ENCODE results near the gene SNAP25.

The SNAP25 gene

DNA sequence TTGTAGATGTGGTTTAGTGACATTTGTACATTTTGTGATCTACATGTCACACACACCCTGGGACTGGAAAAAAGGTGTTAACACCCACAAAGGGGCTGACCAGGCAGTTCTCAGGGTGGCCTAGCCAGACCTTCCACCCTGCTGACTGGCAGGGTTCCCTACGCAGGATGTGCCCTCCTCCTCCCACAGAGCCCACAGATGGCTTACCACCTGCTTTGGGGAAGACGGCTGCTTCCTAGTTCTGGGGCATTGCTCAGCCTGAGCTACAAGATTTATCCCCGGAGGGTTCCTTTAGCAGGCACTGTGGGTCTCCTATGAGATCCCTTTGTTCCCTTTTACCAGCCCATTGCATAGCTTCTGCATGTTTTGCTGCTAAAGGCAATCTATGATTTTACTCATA is 35.1 kb downstream of the SNAP25 start:
- Histone ChIP-seq H3K9me3 (ENCODE audit: control insufficient read depth, insufficient read depth, low read length) (no peaks in the 10 kb centered on the region), H3K79me2 (ENCODE audit: control insufficient read depth, low read length) (no peaks in the 10 kb centered on the region), H3K9me2 (replicated peaks; ENCODE audit: control insufficient read depth, low read length) (no peaks in the 10 kb centered on the region), H3F3A (ENCODE audit: control insufficient read depth, insufficient read depth) (no peaks in the 10 kb centered on the region), H3K36me3 (ENCODE audit: control insufficient read depth, low read length) (no peaks in the 10 kb centered on the region), H3K4me3 (ENCODE audit: low read length) (no peak overlapping the region), H3K27ac (ENCODE audit: low read depth, low read length) (no peak overlapping the region), H3K27me3 (ENCODE audit: control insufficient read depth, low read length) (no peaks in the 10 kb centered on the region), H3K4me1 (ENCODE audit: control insufficient read depth, low read length) (no peaks in the 10 kb centered on the region), H4K20me1 (ENCODE audit: control insufficient read depth, insufficient read depth, low read depth, low read length) (no peaks in the 10 kb centered on the region), H3K4me2 (ENCODE audit: low read length) (no peak overlapping the region)
- TF ChIP-seq EZH2phosphoT487 (IDR thresholded peaks at IDR 0.05; ENCODE audit: borderline replicate concordance, low read length), result no peak
- TF ChIP-seq, protein P1, sequence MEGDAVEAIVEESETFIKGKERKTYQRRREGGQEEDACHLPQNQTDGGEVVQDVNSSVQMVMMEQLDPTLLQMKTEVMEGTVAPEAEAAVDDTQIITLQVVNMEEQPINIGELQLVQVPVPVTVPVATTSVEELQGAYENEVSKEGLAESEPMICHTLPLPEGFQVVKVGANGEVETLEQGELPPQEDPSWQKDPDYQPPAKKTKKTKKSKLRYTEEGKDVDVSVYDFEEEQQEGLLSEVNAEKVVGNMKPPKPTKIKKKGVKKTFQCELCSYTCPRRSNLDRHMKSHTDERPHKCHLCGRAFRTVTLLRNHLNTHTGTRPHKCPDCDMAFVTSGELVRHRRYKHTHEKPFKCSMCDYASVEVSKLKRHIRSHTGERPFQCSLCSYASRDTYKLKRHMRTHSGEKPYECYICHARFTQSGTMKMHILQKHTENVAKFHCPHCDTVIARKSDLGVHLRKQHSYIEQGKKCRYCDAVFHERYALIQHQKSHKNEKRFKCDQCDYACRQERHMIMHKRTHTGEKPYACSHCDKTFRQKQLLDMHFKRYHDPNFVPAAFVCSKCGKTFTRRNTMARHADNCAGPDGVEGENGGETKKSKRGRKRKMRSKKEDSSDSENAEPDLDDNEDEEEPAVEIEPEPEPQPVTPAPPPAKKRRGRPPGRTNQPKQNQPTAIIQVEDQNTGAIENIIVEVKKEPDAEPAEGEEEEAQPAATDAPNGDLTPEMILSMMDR (IDR thresholded peaks at IDR 0.05; ENCODE audit: low read depth, low read length, poor library complexity, severe bottlenecking), result no peak

DNA sequence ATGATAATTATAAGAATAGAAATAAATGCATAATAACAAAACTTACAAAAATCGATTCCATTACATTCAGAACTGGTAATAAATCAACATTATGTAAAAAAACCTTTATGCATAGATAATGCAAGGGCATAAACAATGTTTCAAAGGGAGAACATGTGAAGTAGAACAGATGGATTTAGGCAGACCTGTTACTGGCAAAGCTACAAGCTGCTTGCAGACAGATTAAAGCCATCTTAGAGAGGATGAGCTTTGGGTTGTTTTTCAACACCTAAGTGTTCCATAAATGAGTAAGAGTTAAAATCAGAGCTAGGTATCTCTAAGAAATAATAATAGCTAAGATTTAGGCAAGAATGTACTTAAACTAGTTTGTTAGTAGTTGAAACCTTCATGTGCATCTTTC is 37.2 kb downstream of the SNAP25 start:
- no peaks in the 10 kb centered on the region for H3K79me2 ChIP-seq (ENCODE audit: control insufficient read depth, low read length)
- no peak for TF ChIP-seq EZH2phosphoT487 (IDR thresholded peaks at IDR 0.05; ENCODE audit: borderline replicate concordance, low read length)
- TF ChIP-seq, protein P1 (IDR thresholded peaks at IDR 0.05; ENCODE audit: low read depth, low read length, poor library complexity, severe bottlenecking), result no peak

GRCh38 chr20:10259166-10259565 is 40.5 kb downstream of the SNAP25 start:
- Histone ChIP-seq H3K9me2 (replicated peaks; ENCODE audit: control insufficient read depth, low read length) (no peaks in the 10 kb centered on the region), H3K9me3 (ENCODE audit: control insufficient read depth, insufficient read depth, low read length) (no peaks in the 10 kb centered on the region), H3K27me3 (ENCODE audit: control insufficient read depth, low read length) (no peaks in the 10 kb centered on the region), H3F3A (ENCODE audit: control insufficient read depth, insufficient read depth) (no peaks in the 10 kb centered on the region), H3K4me1 (ENCODE audit: control insufficient read depth, low read length) (no peaks in the 10 kb centered on the region), H3K4me2 (ENCODE audit: low read length) (no peak overlapping the region), H3K27ac (ENCODE audit: low read depth, low read length) (no peak overlapping the region), H3K36me3 (ENCODE audit: control insufficient read depth, low read length) (no peaks in the 10 kb centered on the region), H4K20me1 (ENCODE audit: control insufficient read depth, insufficient read depth, low read depth, low read length) (no peaks in the 10 kb centered on the region), H3K79me2 (ENCODE audit: control insufficient read depth, low read length) (no peaks in the 10 kb centered on the region), H3K4me3 (ENCODE audit: low read length) (no peak overlapping the region)
- TF ChIP-seq EZH2phosphoT487 (IDR thresholded peaks at IDR 0.05; ENCODE audit: borderline replicate concordance, low read length), result no peak
- TF ChIP-seq, protein P1 (IDR thresholded peaks at IDR 0.05; ENCODE audit: low read depth, low read length, poor library complexity, severe bottlenecking), result no peak

More for the DNA sequence above, 37.2 kb downstream of the SNAP25 start:
- Histone ChIP-seq H3K9me2 (replicated peaks; ENCODE audit: control insufficient read depth, low read length) (no peaks in the 10 kb centered on the region), H3F3A (ENCODE audit: control insufficient read depth, insufficient read depth) (no peaks in the 10 kb centered on the region), H3K4me3 (ENCODE audit: low read length) (no peak overlapping the region), H3K36me3 (ENCODE audit: control insufficient read depth, low read length) (no peaks in the 10 kb centered on the region), H3K27ac (ENCODE audit: low read depth, low read length) (no peak overlapping the region), H3K27me3 (ENCODE audit: control insufficient read depth, low read length) (no peaks in the 10 kb centered on the region), H3K4me2 (ENCODE audit: low read length) (no peak overlapping the region), H4K20me1 (ENCODE audit: control insufficient read depth, insufficient read depth, low read depth, low read length) (no peaks in the 10 kb centered on the region), H3K9me3 (ENCODE audit: control insufficient read depth, insufficient read depth, low read length) (no peaks in the 10 kb centered on the region), H3K4me1 (ENCODE audit: control insufficient read depth, low read length) (no peaks in the 10 kb centered on the region)

DNA sequence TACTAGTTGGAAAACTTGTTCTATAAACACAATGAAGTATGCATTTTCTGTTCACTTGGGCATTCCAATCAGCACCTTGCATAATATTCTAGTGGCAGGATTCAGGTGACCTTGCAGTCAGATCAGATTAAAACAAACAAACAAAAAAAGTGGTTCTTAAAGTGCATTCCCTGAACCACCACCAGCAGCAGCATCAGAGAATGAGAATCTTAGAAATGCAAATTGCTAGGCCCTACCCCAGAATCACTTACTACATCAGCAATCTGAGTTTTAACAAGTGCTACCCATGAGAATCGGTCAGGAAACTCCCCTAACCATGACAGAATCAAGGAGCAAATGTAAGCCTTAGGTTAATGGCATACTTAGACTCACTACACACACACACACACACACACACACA is 41.7 kb downstream of the SNAP25 start:
- H3K9me3 ChIP-seq (ENCODE audit: control insufficient read depth, insufficient read depth, low read length), result no peaks in the 10 kb centered on the region
- H3K4me1 ChIP-seq (ENCODE audit: control insufficient read depth, low read length), result no peaks in the 10 kb centered on the region
- H4K20me1 ChIP-seq (ENCODE audit: control insufficient read depth, insufficient read depth, low read depth, low read length), result no peaks in the 10 kb centered on the region
- H3K4me2 ChIP-seq (ENCODE audit: low read length), result no peak overlapping the region
- H3K27ac ChIP-seq (ENCODE audit: low read depth, low read length), result no peak overlapping the region
- H3K36me3 ChIP-seq (ENCODE audit: control insufficient read depth, low read length), result no peaks in the 10 kb centered on the region
- no peaks in the 10 kb centered on the region for H3K27me3 ChIP-seq (ENCODE audit: control insufficient read depth, low read length)
- no peaks in the 10 kb centered on the region for H3F3A ChIP-seq (ENCODE audit: control insufficient read depth, insufficient read depth)
- no peaks in the 10 kb centered on the region for H3K9me2 ChIP-seq (replicated peaks; ENCODE audit: control insufficient read depth, low read length)
- no peak overlapping the region for H3K4me3 ChIP-seq (ENCODE audit: low read length)
- H3K79me2 ChIP-seq (ENCODE audit: control insufficient read depth, low read length), result no peaks in the 10 kb centered on the region
- no peak for TF ChIP-seq EZH2phosphoT487 (IDR thresholded peaks at IDR 0.05; ENCODE audit: borderline replicate concordance, low read length)
- TF ChIP-seq, protein P1 (IDR thresholded peaks at IDR 0.05; ENCODE audit: low read depth, low read length, poor library complexity, severe bottlenecking), result no peak
